PC-9 (cell line): ENCODE results near the gene RPL37. TPM values are rescaled to one million over a fixed set of nuclear protein-coding genes. Genes with fewer than 3 reads are reported as not detected.

Experiments
- BruUV-seq: library from RNA; stranded (reverse); fragments of 400-500 nt; replicated peaks from 2 replicates; lab custom pipeline; 2021; lab: Mats Ljungman, UMichigan
- CTCF ChIA-PET: fragments of 300-600 bp; sonication (Branson Sonifier 250); formaldehyde crosslinking; loops from one replicate; lab custom pipeline; 2022; ENCODE audit warnings: antibody characterized with exemption; lab: Charles Lee
- POLR2A ChIA-PET: fragments of 300-600 bp; sonication (Branson Sonifier 250); formaldehyde crosslinking; loops from one replicate; lab custom pipeline; 2022; ENCODE audit warnings: antibody characterized with exemption; ENCODE audit not compliant: unreplicated experiment; lab: Charles Lee
- DNase-seq, 2 experiments: peaks; one replicate each; pipeline versions ENCODE4 v3.0.0 to v3.0.0-alpha.2; 2015 to 2022; ENCODE audit warnings: mixed read lengths in 1 of 2
- H2AFZ ChIP-seq: fragments of 200-600 bp; sonication (generic); 2 replicates; pipeline ENCODE4 v1.8.1; 2017; ENCODE audit warnings: antibody characterized with exemption
- H3F3A ChIP-seq: fragments of 200-600 bp; sonication (generic); 2 replicates; pipeline ENCODE4 v1.8.1; 2017; ENCODE audit warnings: antibody characterized with exemption, mild to moderate bottlenecking, low read depth; ENCODE audit not compliant: insufficient read depth
- H3K27ac ChIP-seq: fragments of 200-600 bp; sonication (generic); 2 replicates; pipeline ENCODE4 v1.6.1; 2016; ENCODE audit warnings: mixed run types
- H3K27me3 ChIP-seq: fragments of 200-600 bp; sonication (generic); 2 replicates; pipeline ENCODE4 v1.6.1; 2016; ENCODE audit warnings: low read depth, mixed run types; ENCODE audit not compliant: insufficient read depth
- H3K36me3 ChIP-seq: fragments of 200-600 bp; sonication (generic); 2 replicates; pipeline ENCODE4 v1.6.1; 2016; ENCODE audit warnings: low read depth, mixed run types
- H3K4me1 ChIP-seq: fragments of 200-600 bp; sonication (generic); replicated peaks from 2 replicates; pipeline ENCODE4 v1.6.1; 2016; ENCODE audit warnings: mixed run types; ENCODE audit not compliant: insufficient read depth
- H3K4me2 ChIP-seq: fragments of 200-600 bp; sonication (generic); 2 replicates; pipeline ENCODE4 v1.6.1; 2017; ENCODE audit warnings: mixed run types
- H3K4me3 ChIP-seq: fragments of 200-600 bp; sonication (generic); 2 replicates; pipeline ENCODE4 v1.6.1; 2016; ENCODE audit warnings: mixed run types
- H3K79me2 ChIP-seq: fragments of 200-600 bp; sonication (generic); 2 replicates; pipeline ENCODE4 v1.6.1; 2017; ENCODE audit warnings: low read depth, mixed run types
- H3K9me2 ChIP-seq: fragments of 200-600 bp; sonication (generic); 2 replicates; pipeline ENCODE4 v1.8.1; 2017; ENCODE audit warnings: mild to moderate bottlenecking; ENCODE audit not compliant: insufficient read depth
- H3K9me3 ChIP-seq: fragments of 200-600 bp; sonication (generic); 2 replicates; pipeline ENCODE4 v1.8.1; 2016; ENCODE audit warnings: low read depth; ENCODE audit not compliant: insufficient read depth
- H4K20me1 ChIP-seq: fragments of 200-600 bp; sonication (generic); 2 replicates; pipeline ENCODE4 v1.8.1; 2017; ENCODE audit not compliant: insufficient read depth
- EZH2 ChIP-seq: fragments of 200-600 bp; sonication (generic); IDR thresholded peaks from 2 replicates; pipeline ENCODE4 v1.8.0; 2017; ENCODE audit warnings: antibody characterized with exemption, low read depth
- intact Hi-C: fragments of 100-400 bp; cut with micrococcal nuclease; formaldehyde crosslinking; loops from one replicate; pipeline ENCODE4 v1.10.0; 2022; ENCODE audit not compliant: unreplicated experiment
- total RNA-seq: library from RNA; stranded (reverse); gene quantifications from 2 replicates; pipeline ENCODE4 v1.2.3, GENCODE V29; 2021
- TF ChIP-seq, protein P1 (sequence below): fragments of 200-600 bp; sonication (generic); conservative IDR thresholded peaks from 2 replicates; pipeline ENCODE4 v1.6.1; 2017; ENCODE audit warnings: mixed run types, antibody characterized with exemption, mild to moderate bottlenecking, moderate library complexity

Gene RPL37
- total RNA-seq, 1 experiment from 2014 or later, result 3,889 TPM

DNA sequence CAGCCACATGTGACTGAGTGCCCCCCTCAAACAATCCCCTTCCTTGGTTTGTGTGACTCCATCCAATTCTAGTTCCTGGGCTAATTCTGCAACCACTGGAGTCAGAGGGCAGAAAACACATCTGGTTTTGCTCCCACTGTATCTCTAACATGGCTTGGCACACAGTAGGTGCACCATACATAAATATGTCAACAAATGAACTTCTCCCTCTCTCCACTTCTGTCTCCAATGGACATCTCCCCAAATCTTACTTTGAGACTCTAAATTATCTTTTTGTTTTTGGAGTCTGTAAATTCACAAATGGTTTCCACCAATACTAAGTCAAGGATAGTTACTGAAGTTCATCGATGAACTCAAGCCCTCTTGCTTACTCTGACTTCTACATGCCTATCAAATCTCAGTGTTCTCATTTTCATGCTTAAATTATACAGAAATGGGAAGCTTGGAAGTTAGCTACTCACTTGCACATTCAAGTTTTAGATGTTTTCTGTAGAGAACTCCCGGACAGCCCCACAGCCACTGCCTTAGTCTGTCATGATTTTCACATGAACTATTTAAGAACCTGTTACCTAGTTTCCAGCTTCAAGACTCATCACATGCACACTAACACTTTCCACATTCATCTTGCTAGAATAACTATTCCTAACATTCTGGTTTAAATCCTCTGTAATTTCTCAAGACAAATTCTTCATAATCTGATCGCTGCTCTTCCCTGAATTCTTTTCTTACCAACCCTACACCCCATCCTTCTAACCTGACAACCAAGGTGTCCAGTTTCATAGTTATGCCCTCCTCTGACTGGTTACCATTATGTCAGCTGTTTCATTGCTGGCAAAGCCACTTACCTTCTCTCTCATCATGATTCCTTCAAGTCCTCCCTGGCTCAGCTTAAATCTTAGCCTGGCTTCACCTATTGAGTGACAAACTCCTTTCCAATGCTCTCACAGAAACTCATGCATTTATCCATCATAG, 6.0 kb downstream of the RPL37 start:
- BruUV-seq, result no TSS peak
- no peak overlapping the region for H3K4me3 ChIP-seq
- CTCF ChIA-PET, result interaction anchor here (0.6 kb wide), 1 partner anchor 50 kb away, joined by 4 read pairs; no protein-coding TSS in a partner anchor

DNA sequence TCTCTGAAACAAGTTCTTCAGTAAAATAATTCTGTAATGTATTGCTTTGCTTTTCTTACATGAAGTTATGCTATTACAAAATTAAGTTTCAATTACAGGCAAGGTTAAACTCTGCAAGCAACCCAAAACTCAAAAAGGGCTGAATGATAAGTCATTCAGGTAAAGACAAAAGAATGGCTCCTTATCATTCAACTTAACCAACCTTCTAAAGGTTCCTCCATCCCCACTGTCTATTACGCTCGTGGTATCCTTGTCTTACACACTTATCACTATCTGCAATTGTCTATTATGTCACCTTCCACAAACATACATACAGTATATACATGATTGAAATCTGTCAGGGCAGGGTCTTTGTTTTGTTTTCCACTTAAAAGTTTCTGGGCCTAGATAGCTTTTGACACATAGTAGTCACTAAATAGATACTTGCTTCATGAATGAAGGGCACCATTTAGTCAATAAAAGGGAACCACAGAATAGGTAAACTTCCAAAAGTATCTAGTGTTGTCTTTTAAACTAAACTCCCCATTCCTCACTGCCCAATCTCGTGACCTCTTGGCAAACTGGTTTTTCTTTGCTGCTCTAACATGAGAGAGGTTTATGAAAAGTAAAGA, 6.9 kb downstream of the RPL37 start:
- BruUV-seq, result no TSS peak
- Histone ChIP-seq H3K9me3 (no peaks in the 10 kb centered on the region), H2AFZ (no peak overlapping the region), H4K20me1 (peaks cover 78% of the 10 kb centered on the region), H3K36me3 (peaks cover 67% of the 10 kb centered on the region), H3K4me3 (no peak overlapping the region), H3K4me2 (no peak overlapping the region), H3K4me1 (peaks cover 23% of the 10 kb centered on the region), H3K9me2 (no peaks in the 10 kb centered on the region), H3K27ac (0 out of 2 replicates have a peak overlapping the region, but pooled peaks have one; percentile 21), H3K79me2 (peaks cover 42% of the 10 kb centered on the region), H3F3A (peaks cover 96% of the 10 kb centered on the region), H3K27me3 (no peaks in the 10 kb centered on the region)
- intact Hi-C loops, result no loop called here
- POLR2A ChIA-PET, result no interaction called here
- CTCF ChIA-PET, result no interaction called here
- TF ChIP-seq EZH2, result no peak
- TF ChIP-seq, protein P1, sequence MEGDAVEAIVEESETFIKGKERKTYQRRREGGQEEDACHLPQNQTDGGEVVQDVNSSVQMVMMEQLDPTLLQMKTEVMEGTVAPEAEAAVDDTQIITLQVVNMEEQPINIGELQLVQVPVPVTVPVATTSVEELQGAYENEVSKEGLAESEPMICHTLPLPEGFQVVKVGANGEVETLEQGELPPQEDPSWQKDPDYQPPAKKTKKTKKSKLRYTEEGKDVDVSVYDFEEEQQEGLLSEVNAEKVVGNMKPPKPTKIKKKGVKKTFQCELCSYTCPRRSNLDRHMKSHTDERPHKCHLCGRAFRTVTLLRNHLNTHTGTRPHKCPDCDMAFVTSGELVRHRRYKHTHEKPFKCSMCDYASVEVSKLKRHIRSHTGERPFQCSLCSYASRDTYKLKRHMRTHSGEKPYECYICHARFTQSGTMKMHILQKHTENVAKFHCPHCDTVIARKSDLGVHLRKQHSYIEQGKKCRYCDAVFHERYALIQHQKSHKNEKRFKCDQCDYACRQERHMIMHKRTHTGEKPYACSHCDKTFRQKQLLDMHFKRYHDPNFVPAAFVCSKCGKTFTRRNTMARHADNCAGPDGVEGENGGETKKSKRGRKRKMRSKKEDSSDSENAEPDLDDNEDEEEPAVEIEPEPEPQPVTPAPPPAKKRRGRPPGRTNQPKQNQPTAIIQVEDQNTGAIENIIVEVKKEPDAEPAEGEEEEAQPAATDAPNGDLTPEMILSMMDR, result no peak
- no peak for DNase-seq

More for the DNA sequence above, 6.0 kb downstream of the RPL37 start:
- TF ChIP-seq EZH2, result no peak
- TF ChIP-seq, protein P1, result no peak
- Histone ChIP-seq H4K20me1 (peaks cover 87% of the 10 kb centered on the region), H3K4me2 (no peak overlapping the region), H3K27me3 (no peaks in the 10 kb centered on the region), H3K4me1 (peaks cover 28% of the 10 kb centered on the region), H3K36me3 (peaks cover 75% of the 10 kb centered on the region), H3F3A (peaks cover 100% of the 10 kb centered on the region), H3K9me3 (no peaks in the 10 kb centered on the region), H3K79me2 (peaks cover 51% of the 10 kb centered on the region), H3K9me2 (no peaks in the 10 kb centered on the region), H3K27ac (peak overlapping the region; percentile 16), H2AFZ (no peak overlapping the region)
- no peak for DNase-seq
- intact Hi-C loops, result no loop called here
- POLR2A ChIA-PET, result interaction anchor here (0.6 kb wide), 2 partner anchors 12 to 59 kb away, joined by 4 to 7 read pairs; no protein-coding TSS in a partner anchor

DNA sequence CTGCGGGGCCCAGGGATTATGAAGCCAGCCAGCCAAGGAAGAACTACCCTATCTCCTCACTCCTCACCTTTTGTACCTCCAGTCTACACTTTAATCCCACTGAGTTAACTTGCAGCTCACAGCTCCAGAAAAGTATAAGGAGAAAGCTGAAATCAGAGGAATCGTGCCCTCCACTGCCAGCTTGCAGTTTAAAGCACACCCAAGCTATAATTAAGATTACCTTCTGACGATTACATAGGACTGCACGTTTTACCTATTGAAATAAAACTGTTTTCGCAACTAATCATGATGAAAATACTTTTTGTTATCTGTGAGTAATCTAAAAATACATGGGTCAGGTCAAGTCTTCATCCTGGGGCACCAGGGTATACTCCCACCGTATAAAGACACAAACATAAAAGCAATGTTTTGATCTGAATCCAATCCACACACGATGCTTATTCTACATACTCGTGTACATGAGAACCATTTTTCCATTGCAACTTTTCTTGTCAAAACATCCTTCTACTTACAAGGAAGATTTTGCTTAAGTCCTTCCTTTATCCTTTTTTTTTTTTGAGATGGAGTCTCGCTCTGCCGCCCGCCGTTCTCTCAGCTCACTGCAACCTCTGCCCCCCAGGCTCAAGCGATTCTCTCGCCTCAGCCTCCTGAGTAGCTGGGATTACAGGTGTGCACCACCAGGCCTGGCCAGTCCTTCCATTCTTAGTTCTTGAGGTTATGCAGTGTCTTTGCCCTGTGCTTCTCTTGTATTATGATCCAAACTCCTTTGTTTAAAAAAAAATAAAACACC, 7.6 kb downstream of the RPL37 start:
- Histone ChIP-seq H3K9me3 (no peaks in the 10 kb centered on the region), H2AFZ (no peak overlapping the region), H3K4me2 (no peak overlapping the region), H3K36me3 (peaks cover 60% of the 10 kb centered on the region), H3K79me2 (peaks cover 35% of the 10 kb centered on the region), H3K27me3 (no peaks in the 10 kb centered on the region), H3K27ac (no peak overlapping the region), H3K4me1 (peaks cover 16% of the 10 kb centered on the region), H3K4me3 (no peak overlapping the region), H3K9me2 (no peaks in the 10 kb centered on the region), H3F3A (peaks cover 92% of the 10 kb centered on the region), H4K20me1 (peaks cover 71% of the 10 kb centered on the region)
- BruUV-seq, result no TSS peak
- TF ChIP-seq, protein P1, result no peak
- no peak for TF ChIP-seq EZH2
- ChIA-PET CTCF (no interaction called here), POLR2A (interaction anchor here (0.6 kb wide), 1 partner anchor 1014 kb away, joined by 5 read pairs; no protein-coding TSS in a partner anchor)
- intact Hi-C loops, result no loop called here
- no peak for DNase-seq
